GM18526 (cell line): ENCODE measurements around the gene NECTIN2.

ENCODE experiments used
- POLR2A ChIP-seq: IDR thresholded peaks from 3 replicates; pipeline ENCODE4 v1.6.1; 2011; ENCODE audit not compliant: insufficient read length; ENCODE audit errors: extremely low read depth

NECTIN2 gene

GRCh38 chr19:44812142-44812718, 33.9 kb upstream of the NECTIN2 start:
- TF ChIP-seq POLR2A = no peak

- no peak for TF ChIP-seq POLR2A
Measured at GRCh38 chr19:44813070-44813840, 32.8 kb upstream of the NECTIN2 start.

GRCh38 chr19:44813841-44814470, 32.1 kb upstream of the NECTIN2 start:
- TF ChIP-seq POLR2A = no peak

DNA sequence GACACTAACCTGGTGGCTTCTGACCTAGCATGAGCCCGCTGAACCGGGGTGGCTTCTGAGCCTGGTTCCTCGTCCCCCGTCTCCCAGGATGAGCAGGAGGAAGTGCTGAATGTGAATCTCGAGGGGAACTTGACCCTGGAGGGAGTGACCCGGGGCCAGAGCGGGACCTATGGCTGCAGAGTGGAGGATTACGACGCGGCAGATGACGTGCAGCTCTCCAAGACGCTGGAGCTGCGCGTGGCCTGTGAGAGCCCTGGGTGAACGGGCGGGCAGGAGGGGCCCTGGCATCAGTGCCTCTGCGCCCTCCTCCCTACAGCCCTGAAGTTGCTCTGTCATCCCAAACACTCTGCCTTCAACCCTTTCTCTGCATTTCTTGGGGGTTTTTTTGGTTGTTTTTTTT, 31.6 kb upstream of the NECTIN2 start:
- no peak for TF ChIP-seq POLR2A

DNA sequence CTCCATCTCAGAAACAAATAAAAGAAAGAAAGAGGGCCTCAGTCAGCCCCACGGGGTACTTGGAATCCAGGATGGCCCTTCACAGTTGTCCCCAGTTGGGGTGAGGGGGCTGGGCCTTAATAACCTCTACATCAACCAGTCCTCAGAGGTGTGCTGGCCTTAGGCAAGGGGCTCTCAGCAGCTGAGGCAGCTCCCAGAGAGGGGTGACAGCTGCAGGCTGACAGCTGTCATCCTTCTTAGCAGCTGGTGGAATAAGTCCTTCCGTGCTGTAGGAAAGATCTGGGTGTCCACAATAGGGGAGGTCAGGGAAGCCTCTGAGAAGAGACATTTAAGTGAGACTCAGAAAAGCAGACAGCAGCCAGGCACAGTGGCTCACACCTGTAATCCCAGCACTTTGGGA, 29.8 kb upstream of the NECTIN2 start:
- no peak for TF ChIP-seq POLR2A

DNA sequence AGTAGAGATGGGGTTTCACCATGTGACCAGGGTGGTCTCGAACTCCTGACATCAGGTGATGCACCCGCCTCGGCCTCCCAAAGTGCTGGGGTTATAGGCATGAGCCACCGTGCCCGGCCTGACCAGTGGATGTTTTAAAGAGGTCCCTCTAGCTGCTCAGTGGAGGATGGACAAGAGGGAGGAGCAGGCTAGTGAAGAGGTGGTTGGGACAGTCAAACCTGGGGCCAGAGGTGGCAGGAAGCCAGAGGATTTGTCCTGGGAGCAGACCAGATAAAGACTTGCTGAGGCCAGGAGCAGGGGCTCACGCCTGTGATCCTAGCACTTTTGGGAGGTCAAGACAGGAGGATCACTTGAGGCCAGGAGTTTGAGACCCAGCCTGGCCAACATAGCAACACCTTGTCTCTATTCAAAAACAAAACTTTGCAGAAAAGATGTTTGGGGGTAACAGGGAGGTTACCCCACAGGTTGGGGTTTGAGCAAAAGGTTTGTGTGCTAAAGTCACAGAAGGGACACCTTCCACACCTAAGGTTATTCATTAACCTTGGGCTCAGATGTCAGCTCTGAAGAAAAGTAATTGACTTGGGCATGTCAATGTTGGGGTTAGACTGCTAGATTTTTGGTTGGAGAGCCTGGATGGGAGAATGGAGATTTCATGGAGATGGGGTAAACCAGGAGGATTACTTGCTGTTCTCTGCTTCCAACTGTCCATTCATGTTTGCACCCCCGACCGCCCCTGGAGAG, 28.2 kb upstream of the NECTIN2 start:
- no peak for TF ChIP-seq POLR2A

- no peak for TF ChIP-seq POLR2A
Measured at GRCh38 chr19:44818466-44819031, 27.5 kb upstream of the NECTIN2 start.

GRCh38 chr19:44819246-44819832, 26.8 kb upstream of the NECTIN2 start:
- no peak for TF ChIP-seq POLR2A

GRCh38 chr19:44820648-44821609, 25.2 kb upstream of the NECTIN2 start:
- no peak for TF ChIP-seq POLR2A

DNA sequence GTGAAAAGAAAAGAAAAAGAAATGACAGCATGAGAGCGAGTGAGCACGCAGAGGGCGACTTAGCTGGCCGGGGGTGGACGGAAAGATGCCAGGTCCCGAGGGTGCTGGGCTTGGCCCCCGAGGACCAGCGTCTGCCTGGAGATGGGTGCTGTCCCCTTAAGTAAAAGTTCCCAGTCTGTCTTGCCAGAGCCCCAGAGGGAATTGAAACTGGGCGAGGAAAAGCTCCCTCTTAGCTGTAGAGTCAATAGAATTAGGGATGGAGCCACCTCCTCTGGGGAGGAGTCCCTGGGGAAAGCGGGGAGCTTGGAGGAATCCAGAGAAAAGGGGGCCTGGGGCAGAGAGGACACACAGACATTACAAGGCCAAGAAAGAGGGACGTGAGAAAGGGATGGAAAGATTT, 23.9 kb upstream of the NECTIN2 start:
- no peak for TF ChIP-seq POLR2A

- no peak for TF ChIP-seq POLR2A
Measured at GRCh38 chr19:44822670-44823372, 23.3 kb upstream of the NECTIN2 start.

- TF ChIP-seq POLR2A = no peak
Measured at GRCh38 chr19:44823373-44823698, 22.8 kb upstream of the NECTIN2 start.

- TF ChIP-seq POLR2A = no peak
Measured at GRCh38 chr19:44824761-44825160, 21.3 kb upstream of the NECTIN2 start.
